HEK293 (cell line): ENCODE results near the gene ASXL2.

Experiments
- CTCF ChIA-PET: fragments of 350-600 bp; formaldehyde crosslinking; extraction: SDS; loops from one replicate; lab custom pipeline; 2021; ENCODE audit warnings: antibody characterized with exemption; lab: Yijun Ruan, JAX
- POLR2A ChIA-PET: fragments of 300-600 bp; formaldehyde crosslinking; extraction: SDS; loops from one replicate; lab custom pipeline; 2020; ENCODE audit warnings: antibody characterized with exemption, inconsistent platforms; lab: Yijun Ruan, JAX
- H3K27ac ChIP-seq: fragments of 200-500 bp; sonication (Bioruptor generic); 2 replicates; pipeline ENCODE4 v1.5.1; 2014; ENCODE audit warnings: low read depth, low read length, control low read depth, inconsistent platforms; ENCODE audit errors: extremely low read depth
- H3K36me3 ChIP-seq, 2 experiments: fragments of 200-500 bp in 1 of 2; sonication (Bioruptor generic) in 1 of 2; 1 replicate in 1 of 2; 2 replicates in 1 of 2; pipeline ENCODE4 v1.5.1; 2014 to 2017; ENCODE audit warnings: inconsistent platforms in 2 of 2, low read length in 2 of 2; ENCODE audit not compliant: control insufficient read depth in 2 of 2, insufficient read depth in 1 of 2
- H3K4me1 ChIP-seq: fragments of 200-500 bp; sonication (Bioruptor generic); 2 replicates; pipeline ENCODE4 v1.5.1; 2014; ENCODE audit warnings: mild to moderate bottlenecking, low read length, inconsistent platforms; ENCODE audit not compliant: control insufficient read depth, insufficient read depth
- H3K4me3 ChIP-seq: 2 replicates; pipeline ENCODE4 v1.5.1; 2011; ENCODE audit warnings: low read depth, mild to moderate bottlenecking, control low read depth, low read length, moderate library complexity
- H3K9me3 ChIP-seq: fragments of 200-500 bp; sonication (Bioruptor generic); 2 replicates; pipeline ENCODE4 v1.5.1; 2014; ENCODE audit warnings: low read depth, low read length, inconsistent platforms; ENCODE audit not compliant: control insufficient read depth, insufficient read depth
- GLIS2 ChIP-seq: fragments of 450-650 bp; formaldehyde crosslinking; IDR thresholded peaks from 2 replicates; pipeline ENCODE4 v1.5.1; 2016; ENCODE audit warnings: missing biosample characterization, missing genetic modification characterization
- KLF1 ChIP-seq: fragments of 450-650 bp; formaldehyde crosslinking; IDR thresholded peaks from 2 replicates; pipeline ENCODE4 v1.5.1; 2016; ENCODE audit warnings: missing biosample characterization, missing genetic modification characterization
- KLF9 ChIP-seq: fragments of 450-650 bp; formaldehyde crosslinking; IDR thresholded peaks from 2 replicates; pipeline ENCODE4 v1.5.1; 2016; ENCODE audit warnings: missing biosample characterization, missing genetic modification characterization, low read depth
- OVOL3 ChIP-seq: fragments of 450-650 bp; formaldehyde crosslinking; IDR thresholded peaks from 2 replicates; pipeline ENCODE4 v1.5.1; 2016; ENCODE audit warnings: missing biosample characterization, missing genetic modification characterization
- ZBTB1 ChIP-seq: fragments of 450-650 bp; formaldehyde crosslinking; IDR thresholded peaks from 2 replicates; pipeline ENCODE4 v1.5.1; 2016; ENCODE audit warnings: missing biosample characterization, missing genetic modification characterization
- ZFP3 ChIP-seq: fragments of 450-650 bp; formaldehyde crosslinking; IDR thresholded peaks from 2 replicates; pipeline ENCODE4 v1.5.1; 2016; ENCODE audit warnings: low read depth, missing biosample characterization, missing genetic modification characterization
- ZNF121 ChIP-seq: fragments of 450-650 bp; formaldehyde crosslinking; IDR thresholded peaks from 2 replicates; pipeline ENCODE4 v1.5.1; 2016; ENCODE audit warnings: missing biosample characterization, missing genetic modification characterization
- ZNF239 ChIP-seq: fragments of 450-650 bp; formaldehyde crosslinking; IDR thresholded peaks from 2 replicates; pipeline ENCODE4 v1.5.1; 2016; ENCODE audit warnings: missing biosample characterization, missing genetic modification characterization
- ZNF24 ChIP-seq: fragments of 450-650 bp; formaldehyde crosslinking; IDR thresholded peaks from 2 replicates; pipeline ENCODE4 v1.5.1; 2016; ENCODE audit warnings: missing biosample characterization, missing genetic modification characterization
- ZNF292 ChIP-seq: fragments of 450-650 bp; formaldehyde crosslinking; IDR thresholded peaks from 2 replicates; pipeline ENCODE4 v1.5.1; 2016; ENCODE audit warnings: low read depth, missing biosample characterization, missing genetic modification characterization, borderline replicate concordance
- ZNF350 ChIP-seq: fragments of 450-650 bp; formaldehyde crosslinking; IDR thresholded peaks from 2 replicates; pipeline ENCODE4 v1.5.0; 2017; ENCODE audit warnings: missing biosample characterization, mild to moderate bottlenecking, missing genetic modification characterization
- ZNF416 ChIP-seq: fragments of 450-650 bp; formaldehyde crosslinking; IDR thresholded peaks from 2 replicates; pipeline ENCODE4 v1.5.1; 2016; ENCODE audit warnings: missing biosample characterization, missing genetic modification characterization
- ZNF521 ChIP-seq: fragments of 450-650 bp; formaldehyde crosslinking; IDR thresholded peaks from 2 replicates; pipeline ENCODE4 v1.5.1; 2017; ENCODE audit warnings: missing biosample characterization, mild to moderate bottlenecking, missing genetic modification characterization
- ZNF529 ChIP-seq: fragments of 450-650 bp; formaldehyde crosslinking; IDR thresholded peaks from 2 replicates; pipeline ENCODE4 v1.5.1; 2017; ENCODE audit warnings: missing genetic modification characterization, missing biosample characterization; ENCODE audit not compliant: insufficient replicate concordance
- ZNF585B ChIP-seq: fragments of 450-650 bp; formaldehyde crosslinking; IDR thresholded peaks from 2 replicates; pipeline ENCODE4 v1.5.1; 2016; ENCODE audit warnings: missing biosample characterization, missing genetic modification characterization
- ZNF600 ChIP-seq: fragments of 450-650 bp; formaldehyde crosslinking; IDR thresholded peaks from 2 replicates; pipeline ENCODE4 v1.5.1; 2016; ENCODE audit warnings: missing biosample characterization, missing genetic modification characterization
- ZNF660 ChIP-seq: fragments of 450-650 bp; IDR thresholded peaks from 2 replicates; pipeline ENCODE4 v1.5.1; 2018; ENCODE audit warnings: missing biosample characterization, mild to moderate bottlenecking, missing genetic modification characterization
- ZNF670 ChIP-seq: fragments of 450-650 bp; formaldehyde crosslinking; IDR thresholded peaks from 2 replicates; pipeline ENCODE4 v1.5.1; 2016; ENCODE audit warnings: missing biosample characterization, missing genetic modification characterization, low read depth
- TF ChIP-seq, protein P1 (sequence below): fragments of 450-650 bp; formaldehyde crosslinking; IDR thresholded peaks from 2 replicates; pipeline ENCODE4 v1.5.1; 2016; ENCODE audit warnings: missing biosample characterization, missing genetic modification characterization
- TF ChIP-seq, protein P2 (sequence below): fragments of 450-650 bp; formaldehyde crosslinking; IDR thresholded peaks from 2 replicates; pipeline ENCODE4 v1.5.1; 2016; ENCODE audit warnings: missing biosample characterization, missing genetic modification characterization
- TF ChIP-seq, protein P3 (sequence below): fragments of 450-650 bp; formaldehyde crosslinking; IDR thresholded peaks from 2 replicates; pipeline ENCODE4 v1.5.1; 2017; ENCODE audit warnings: missing biosample characterization, mild to moderate bottlenecking, missing genetic modification characterization, moderate library complexity
- TF ChIP-seq, protein P4 (sequence below): fragments of 450-650 bp; formaldehyde crosslinking; IDR thresholded peaks from 2 replicates; pipeline ENCODE4 v1.5.1; 2016; ENCODE audit warnings: missing biosample characterization, missing genetic modification characterization

The ASXL2 gene

DNA sequence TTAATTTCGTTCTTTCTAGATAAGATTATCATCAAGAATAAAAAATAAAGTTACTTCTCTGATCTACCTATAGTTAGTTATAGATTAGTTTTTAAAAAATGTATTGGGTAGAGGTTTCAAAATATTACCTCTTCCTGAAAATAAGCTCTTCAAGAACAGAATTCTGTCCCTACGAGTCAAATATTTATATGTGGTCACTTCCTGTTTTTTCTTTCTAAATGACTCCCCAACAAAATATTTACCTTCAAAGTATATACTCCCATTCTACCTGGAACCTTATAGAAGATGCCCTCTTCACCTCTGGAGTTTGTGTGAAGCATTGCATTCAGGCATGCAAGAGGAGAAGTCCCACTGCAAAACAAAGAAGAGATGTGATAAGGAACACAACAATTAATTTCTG lies 72.3 kb downstream of the ASXL2 start:
- no peak overlapping the region for H3K27ac ChIP-seq
- H3K9me3 ChIP-seq: no peaks in the 10 kb centered on the region
- H3K4me1 ChIP-seq: no peaks in the 10 kb centered on the region
- CTCF ChIA-PET: no interaction called here
- TF ChIP-seq OVOL3 (tag by site-specific recombination) (no peak), ZNF416 (tag by site-specific recombination) (no peak), ZNF292 (tag by site-specific recombination) (no peak), ZNF350 (no peak), ZNF600 (tag by site-specific recombination) (no peak), ZBTB1 (tag by site-specific recombination) (no peak), KLF9 (tag by site-specific recombination) (no peak), ZNF24 (tag by site-specific recombination) (no peak), ZNF529 (tag by site-specific recombination) (no peak), KLF1 (tag by site-specific recombination) (no peak)
- TF ChIP-seq, protein P1, sequence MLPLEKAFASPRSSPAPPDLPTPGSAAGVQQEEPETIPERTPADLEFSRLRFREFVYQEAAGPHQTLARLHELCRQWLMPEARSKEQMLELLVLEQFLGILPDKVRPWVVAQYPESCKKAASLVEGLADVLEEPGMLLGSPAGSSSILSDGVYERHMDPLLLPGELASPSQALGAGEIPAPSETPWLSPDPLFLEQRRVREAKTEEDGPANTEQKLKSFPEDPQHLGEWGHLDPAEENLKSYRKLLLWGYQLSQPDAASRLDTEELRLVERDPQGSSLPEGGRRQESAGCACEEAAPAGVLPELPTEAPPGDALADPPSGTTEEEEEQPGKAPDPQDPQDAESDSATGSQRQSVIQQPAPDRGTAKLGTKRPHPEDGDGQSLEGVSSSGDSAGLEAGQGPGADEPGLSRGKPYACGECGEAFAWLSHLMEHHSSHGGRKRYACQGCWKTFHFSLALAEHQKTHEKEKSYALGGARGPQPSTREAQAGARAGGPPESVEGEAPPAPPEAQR (tag by site-specific recombination): no peak
- TF ChIP-seq, protein P2, sequence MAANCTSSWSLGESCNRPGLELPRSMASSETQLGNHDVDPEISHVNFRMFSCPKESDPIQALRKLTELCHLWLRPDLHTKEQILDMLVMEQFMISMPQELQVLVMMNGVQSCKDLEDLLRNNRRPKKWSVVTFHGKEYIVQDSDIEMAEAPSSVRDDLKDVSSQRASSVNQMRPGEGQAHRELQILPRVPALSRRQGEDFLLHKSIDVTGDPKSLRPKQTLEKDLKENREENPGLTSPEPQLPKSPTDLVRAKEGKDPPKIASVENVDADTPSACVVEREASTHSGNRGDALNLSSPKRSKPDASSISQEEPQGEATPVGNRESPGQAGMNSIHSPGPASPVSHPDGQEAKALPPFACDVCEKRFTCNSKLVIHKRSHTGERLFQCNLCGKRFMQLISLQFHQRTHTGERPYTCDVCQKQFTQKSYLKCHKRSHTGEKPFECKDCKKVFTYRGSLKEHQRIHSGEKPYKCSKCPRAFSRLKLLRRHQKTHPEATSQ (tag by site-specific recombination): no peak
- no peak overlapping the region for H3K4me3 ChIP-seq
- peaks cover 6 to 30% of the 10 kb centered on the region in 2 experiments for H3K36me3 ChIP-seq
- POLR2A ChIA-PET: no interaction called here

DNA sequence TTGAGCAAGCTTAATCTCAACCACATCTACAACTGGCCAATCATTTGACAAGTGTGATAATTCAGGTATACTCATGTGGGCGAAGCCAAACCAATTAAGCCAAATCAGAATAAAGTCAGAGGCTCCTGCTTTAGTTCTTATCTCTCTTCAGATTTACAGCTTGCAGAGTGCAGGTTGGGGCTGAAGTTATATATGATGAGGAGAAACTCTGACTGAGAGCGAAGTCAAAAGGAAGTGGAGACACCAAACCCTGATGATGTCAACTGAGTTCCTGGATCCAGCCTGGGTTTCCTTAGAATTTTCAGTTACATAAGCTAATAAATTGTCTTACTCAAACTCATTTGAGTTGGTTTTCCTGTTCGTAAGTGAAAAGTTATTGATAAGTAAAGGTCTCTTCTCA lies 73.9 kb downstream of the ASXL2 start:
- TF ChIP-seq ZNF121: no peak
- TF ChIP-seq, protein P3, sequence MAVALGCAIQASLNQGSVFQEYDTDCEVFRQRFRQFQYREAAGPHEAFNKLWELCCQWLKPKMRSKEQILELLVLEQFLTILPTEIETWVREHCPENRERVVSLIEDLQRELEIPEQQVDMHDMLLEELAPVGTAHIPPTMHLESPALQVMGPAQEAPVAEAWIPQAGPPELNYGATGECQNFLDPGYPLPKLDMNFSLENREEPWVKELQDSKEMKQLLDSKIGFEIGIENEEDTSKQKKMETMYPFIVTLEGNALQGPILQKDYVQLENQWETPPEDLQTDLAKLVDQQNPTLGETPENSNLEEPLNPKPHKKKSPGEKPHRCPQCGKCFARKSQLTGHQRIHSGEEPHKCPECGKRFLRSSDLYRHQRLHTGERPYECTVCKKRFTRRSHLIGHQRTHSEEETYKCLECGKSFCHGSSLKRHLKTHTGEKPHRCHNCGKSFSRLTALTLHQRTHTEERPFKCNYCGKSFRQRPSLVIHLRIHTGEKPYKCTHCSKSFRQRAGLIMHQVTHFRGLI: no peak
- TF ChIP-seq ZNF521 (tag by site-specific recombination): no peak
- TF ChIP-seq, protein P4, sequence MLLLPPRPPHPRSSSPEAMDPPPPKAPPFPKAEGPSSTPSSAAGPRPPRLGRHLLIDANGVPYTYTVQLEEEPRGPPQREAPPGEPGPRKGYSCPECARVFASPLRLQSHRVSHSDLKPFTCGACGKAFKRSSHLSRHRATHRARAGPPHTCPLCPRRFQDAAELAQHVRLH: no peak
- TF ChIP-seq ZNF660: no peak
- TF ChIP-seq ZNF239: no peak
- no peak for TF ChIP-seq GLIS2
- no peak for TF ChIP-seq ZBTB1 (tag by site-specific recombination)
- TF ChIP-seq ZNF670 (tag by site-specific recombination): no peak
- TF ChIP-seq ZNF585B: no peak
- no peak for TF ChIP-seq ZFP3
- H3K36me3 ChIP-seq: peaks cover 6 to 26% of the 10 kb centered on the region in 2 experiments
- no peak overlapping the region for H3K27ac ChIP-seq
- no peaks in the 10 kb centered on the region for H3K9me3 ChIP-seq
- H3K4me1 ChIP-seq: no peaks in the 10 kb centered on the region
- ChIA-PET CTCF (no interaction called here), POLR2A (interaction anchor here (1.0 kb wide), 1 partner anchor 8 kb away, joined by 3 read pairs; no protein-coding TSS in a partner anchor)
- no peak overlapping the region for H3K4me3 ChIP-seq
